Head of caudate nucleus (tissue), 42 donors: ENCODE measurements around the gene WNT7A.
"Not testable (repeated sequence)": the region's sequence is repeated elsewhere in the genome, so short reads cannot be mapped to it uniquely, and the experiment has no call there.

Experiments used
- DNase-seq, 42 donors: peaks; one replicate each; pipeline versions ENCODE4 v3.0.0 to v3.0.0-alpha.2; 2020 to 2021; ENCODE audit warnings: mixed read lengths in 7 of 42
- intact Hi-C: fragments of 100-400 bp; cut with DNase I; formaldehyde crosslinking; loops from one replicate; pipeline ENCODE4 v1.15.0; 2022

WNT7A gene

GRCh38 chr3:13879946-13880810 lies at the start of gene WNT7A:
WNT7A (minus strand) TSS chr3:13880071; CDS start chr3:13879816, 255 bp downstream.
- peak in 39 of 42 donors; percentile 39 to 82 (median 64) for DNase-seq
- intact Hi-C loops: loop anchor here (5.0 kb wide), 1 partner anchor 223 kb away; no protein-coding TSS in a partner anchor

- intact Hi-C loops, DNase-seq: not testable (repeated sequence)
Measured at GRCh38 chr3:13928741-13929140, 48.9 kb upstream of the WNT7A start.

- intact Hi-C loops: no loop called here
- DNase-seq: no peak
Measured at GRCh38 chr3:13927295-13927694, 47.4 kb upstream of the WNT7A start.

GRCh38 chr3:13916375-13916774 lies 36.5 kb upstream of the WNT7A start:
- no peak for DNase-seq
- intact Hi-C loops: no loop called here

GRCh38 chr3:13902648-13903238 lies 22.9 kb upstream of the WNT7A start:
- no peak for DNase-seq
- intact Hi-C loops: no loop called here

DNA sequence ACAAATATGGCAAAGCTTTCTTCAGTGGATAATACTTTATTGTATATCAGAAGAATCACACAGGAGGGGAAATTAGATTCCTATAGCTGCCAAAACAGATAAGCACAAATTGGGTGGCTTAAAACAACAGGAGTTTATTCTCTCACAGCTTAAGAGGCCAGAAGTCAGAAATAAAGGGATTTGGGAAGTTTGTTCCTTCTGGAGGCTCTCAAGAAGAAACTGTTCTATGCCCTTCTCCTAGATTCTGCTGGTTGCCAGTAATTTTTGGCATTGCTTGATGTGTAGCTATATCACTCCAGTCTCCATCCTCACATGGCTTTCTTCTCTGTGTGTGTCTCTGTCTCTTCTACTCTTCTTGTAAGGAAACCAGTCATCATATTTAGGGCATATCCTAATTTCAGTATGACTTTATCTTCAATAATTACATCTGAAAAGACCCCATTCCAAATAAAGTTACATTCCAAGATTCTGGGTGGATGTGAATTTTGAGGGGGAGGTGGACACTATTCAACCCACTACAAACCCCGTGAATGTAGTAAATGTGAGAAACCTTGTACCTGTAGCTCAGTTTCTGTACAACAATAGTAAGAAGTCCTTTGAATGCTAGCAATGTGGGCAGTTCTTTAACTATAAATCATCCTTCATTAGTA lies 22.2 kb upstream of the WNT7A start:
- no peak for DNase-seq
- intact Hi-C loops: no loop called here

- intact Hi-C loops: loop anchor here (5.0 kb wide), 1 partner anchor 224 kb away; the partner anchor contains the start of gene CHCHD4
- no peak for DNase-seq
Measured at GRCh38 chr3:13898346-13898745, 18.5 kb upstream of the WNT7A start.

DNA sequence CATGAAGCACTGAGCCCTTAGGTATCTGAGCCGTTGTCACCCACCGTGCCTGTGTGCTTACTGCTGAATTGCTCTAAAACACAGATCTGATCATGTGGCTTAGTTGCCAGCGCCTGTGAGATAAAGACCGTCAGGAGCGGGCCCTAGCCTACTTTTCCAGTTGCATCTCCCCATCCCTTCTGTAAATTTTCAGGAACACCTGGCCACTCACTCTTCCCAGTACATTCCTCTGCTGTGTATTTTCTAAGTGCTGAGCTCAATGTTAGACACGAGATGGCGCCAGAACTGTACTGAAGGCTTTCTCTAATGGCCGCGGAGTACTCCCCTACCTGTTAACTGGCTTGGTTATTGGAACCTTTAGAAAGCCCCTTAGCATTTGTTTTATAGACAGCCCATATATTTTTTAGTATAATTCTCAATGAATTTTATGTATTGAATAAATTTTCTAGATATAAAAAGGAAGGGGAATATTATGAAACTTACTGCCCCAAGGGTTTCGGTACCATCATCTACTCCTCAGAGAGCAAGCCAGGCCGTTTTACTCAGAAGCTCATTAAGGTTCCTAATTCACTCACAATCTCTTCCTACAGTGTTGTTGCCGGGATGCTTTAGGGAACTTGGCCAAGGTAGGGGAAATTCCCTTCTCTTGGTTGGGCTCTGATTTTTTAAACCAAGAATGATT lies 16.7 kb upstream of the WNT7A start:
- intact Hi-C loops: loop anchor here (5.0 kb wide), 1 partner anchor 226 kb away; the partner anchor contains the start of gene CHCHD4
- DNase-seq: peak in 36 of 42 donors; percentile 34 to 87 (median 66)

GRCh38 chr3:13895155-13896105 lies 15.6 kb upstream of the WNT7A start:
- intact Hi-C loops: loop anchor here (5.0 kb wide), 1 partner anchor 227 kb away; the partner anchor contains the start of gene CHCHD4

GRCh38 chr3:13894807-13895154 lies 14.9 kb upstream of the WNT7A start:
- intact Hi-C loops: loop anchor here (5.0 kb wide), 1 partner anchor 228 kb away; the partner anchor contains the start of gene CHCHD4
- DNase-seq: peak in 6 of 42 donors; percentile 13 to 37 (median 24)

More at GRCh38 chr3:13895155-13896105, 15.6 kb upstream of the WNT7A start:
- peak; percentile 79 to 98 (median 94) for DNase-seq

DNA sequence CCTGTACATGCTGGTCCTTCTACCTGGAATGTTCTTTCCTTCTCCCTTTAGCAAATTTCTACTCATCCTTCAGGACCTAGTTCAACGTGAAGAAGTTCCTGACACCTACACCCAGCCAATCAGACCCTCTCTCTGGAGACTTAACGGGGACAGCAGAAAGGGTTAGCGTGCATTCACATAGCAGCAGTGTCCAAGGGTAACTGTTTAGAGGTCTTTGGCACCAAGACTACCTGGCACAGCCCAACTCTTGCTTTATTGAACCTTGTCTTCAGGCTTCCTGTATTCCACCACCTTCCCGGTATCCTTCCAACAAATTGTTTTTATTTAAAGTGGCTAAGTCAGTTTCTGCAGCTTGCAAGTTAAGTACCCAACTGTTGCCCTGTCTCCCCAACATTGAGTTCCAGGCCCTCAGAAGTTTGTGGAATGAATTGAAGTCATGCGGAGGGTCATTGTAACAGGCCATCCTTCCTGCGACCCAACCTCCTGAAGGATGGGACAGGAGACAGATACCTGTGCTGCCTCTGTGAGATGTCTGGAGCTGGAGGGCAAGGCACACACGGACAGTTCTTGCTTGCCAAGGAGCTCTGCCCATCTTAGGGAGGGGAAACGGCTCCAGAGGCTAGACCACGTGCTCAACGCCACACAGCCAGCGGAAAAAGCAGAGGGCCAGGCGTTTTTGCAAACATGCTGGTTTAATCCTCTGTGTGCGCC lies 14.4 kb upstream of the WNT7A start:
- DNase-seq: no peak
- intact Hi-C loops: no loop called here

- intact Hi-C loops: no loop called here
- DNase-seq: no peak
Measured at GRCh38 chr3:13892304-13892703, 12.4 kb upstream of the WNT7A start.

DNA sequence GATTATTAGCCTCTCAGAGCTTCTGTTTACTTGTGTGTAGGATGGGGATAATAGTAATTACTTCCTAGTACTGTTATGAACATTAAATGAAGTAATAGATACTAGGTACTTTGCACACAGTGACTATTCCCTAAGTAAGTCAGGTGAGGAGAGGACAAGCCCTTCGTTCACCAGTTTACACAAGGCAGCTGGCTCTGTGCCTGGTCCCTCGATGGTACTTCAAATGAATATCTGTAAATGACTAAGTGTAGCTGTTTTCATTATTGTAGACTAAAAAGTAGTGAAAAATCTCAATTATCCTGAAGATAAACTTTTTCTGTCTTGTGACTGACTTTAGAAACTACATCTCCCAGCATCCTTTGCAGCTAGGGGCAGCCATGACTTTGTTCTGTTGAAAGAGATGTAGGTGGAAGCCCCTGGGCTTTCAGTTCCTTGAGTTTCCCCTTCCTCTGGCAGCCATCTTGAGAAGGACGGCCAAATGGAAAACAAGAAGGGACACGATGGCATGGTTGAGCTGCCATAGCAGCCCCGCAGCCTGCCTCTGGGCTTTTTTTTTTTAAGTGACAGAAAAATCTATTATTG lies 11.7 kb upstream of the WNT7A start:
- peak in 8 of 42 donors; percentile 16 to 51 (median 37) for DNase-seq
- intact Hi-C loops: no loop called here

- DNase-seq: no peak
- intact Hi-C loops: no loop called here
Measured at GRCh38 chr3:13891017-13891392, 11.1 kb upstream of the WNT7A start.

DNA sequence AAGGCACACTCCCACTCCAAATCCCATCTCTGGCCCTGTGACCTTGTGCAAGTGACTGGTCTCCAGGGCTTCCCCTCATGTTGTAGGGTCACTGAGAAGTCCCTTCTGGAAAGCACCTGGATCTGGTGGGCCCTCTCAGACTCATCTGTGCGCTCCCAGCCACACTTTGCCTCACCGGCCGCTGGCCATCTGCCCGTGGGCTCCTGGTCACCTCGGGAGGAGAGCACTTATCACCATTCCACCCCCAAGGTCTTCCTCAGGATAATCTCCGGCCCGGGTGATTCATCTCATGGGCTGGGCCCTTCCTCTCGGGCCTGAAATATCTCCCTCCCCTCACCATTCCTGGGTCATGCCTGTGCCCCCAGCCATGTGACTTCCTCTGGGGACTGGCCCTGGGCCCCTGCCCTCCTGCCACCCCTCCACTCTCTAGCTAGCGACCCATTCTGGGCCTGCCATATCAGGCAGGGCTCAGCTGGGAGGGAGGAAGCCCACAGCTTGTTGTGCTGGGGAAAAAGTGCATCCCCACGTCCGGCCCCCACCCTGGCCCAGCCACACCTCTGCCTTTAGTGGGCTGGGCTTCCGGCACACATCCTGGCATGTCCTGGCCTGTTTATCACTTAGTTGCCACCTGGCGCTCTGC lies 10.6 kb upstream of the WNT7A start:
- intact Hi-C loops: no loop called here
- DNase-seq: peak in 3 of 42 donors; percentile 9 to 28 (median 27)

DNA sequence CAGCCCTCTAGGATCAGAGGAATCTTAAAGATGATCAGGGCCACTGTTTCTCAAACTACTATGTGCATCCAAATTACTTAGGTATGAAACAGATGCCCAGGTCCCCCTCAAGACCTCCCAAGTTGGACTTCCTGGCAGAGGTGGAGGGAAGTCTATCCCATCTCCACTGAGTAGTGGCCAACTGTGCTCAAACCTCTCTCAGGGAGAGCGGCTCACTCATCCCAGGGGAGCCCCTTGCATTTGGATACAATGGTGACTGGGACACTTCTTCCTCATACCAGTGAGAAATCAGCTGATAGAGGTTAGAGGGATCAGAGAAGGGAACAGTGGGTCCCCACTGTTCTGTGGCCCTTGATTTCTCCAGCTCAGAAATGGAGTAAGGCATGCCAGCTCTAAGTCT lies 8.7 kb upstream of the WNT7A start:
- intact Hi-C loops: no loop called here
- DNase-seq: peak in 2 of 42 donors; percentile 4 to 35
